Measurements from ENCODE around the gene CTSA. TPM values are rescaled to one million over a fixed set of nuclear protein-coding genes. Genes with fewer than 3 reads are reported as not detected.

Gene CTSA
- total RNA-seq, 1 experiment from 2014 or later = 39.5 TPM

GRCh38 chr20:45911486-45912343 lies 20.6 kb downstream of the CTSA start, which contains the start of gene PLTP:
Gene PLTP (minus strand): TSS chr20:45912155. CDS start chr20:45911452, 703 bp downstream.
- H3K27ac ChIP-seq (ENCODE audit: low read length) = no peak within 1 kb of the TSS
- peaks cover 38% of the 10 kb centered on the region for H3K4me1 ChIP-seq (ENCODE audit: low read length)
- H4K20me1 ChIP-seq (ENCODE audit: insufficient read depth, low read depth, low read length) = no peaks in the 10 kb centered on the region
- no peaks in the 10 kb centered on the region for H3K9me2 ChIP-seq (replicated peaks; ENCODE audit: insufficient read depth, low read length)
- H3K36me3 ChIP-seq (ENCODE audit: insufficient read depth, low read length) = no peaks in the 10 kb centered on the region
- peak; percentile 53 for DNase-seq
- H3K27me3 ChIP-seq (ENCODE audit: low read length) = no peaks in the 10 kb centered on the region
- H3K4me2 ChIP-seq (ENCODE audit: low read depth, low read length, poor library complexity, severe bottlenecking) = peak within 1 kb of the TSS; percentile 38
- no peaks in the 10 kb centered on the region for H3K79me2 ChIP-seq (ENCODE audit: low read length)
- peak within 1 kb of the TSS; percentile 35; the same call in 1 of the 2 replicates for H3K4me3 ChIP-seq (ENCODE audit: low read length)
- H3K9me3 ChIP-seq (ENCODE audit: low read length) = no peaks in the 10 kb centered on the region
- H2AFZ ChIP-seq (ENCODE audit: low read length) = peak within 1 kb of the TSS; percentile 94
- peak within 1 kb of the TSS; percentile 43 for H3K9ac ChIP-seq (ENCODE audit: low read length)

- H3K4me1 ChIP-seq (ENCODE audit: low read length) = peaks cover 38% of the 10 kb centered on the region
- H3K9me3 ChIP-seq (ENCODE audit: low read length) = no peaks in the 10 kb centered on the region
- H3K27ac ChIP-seq (ENCODE audit: low read length) = no peak overlapping the region
- no peaks in the 10 kb centered on the region for H3K27me3 ChIP-seq (ENCODE audit: low read length)
- no peaks in the 10 kb centered on the region for H4K20me1 ChIP-seq (ENCODE audit: insufficient read depth, low read depth, low read length)
- H3K4me3 ChIP-seq (ENCODE audit: low read length) = peak overlapping the region; percentile 30; the same call in 1 of the 2 replicates
- peak overlapping the region; percentile 94 for H2AFZ ChIP-seq (ENCODE audit: low read length)
- H3K36me3 ChIP-seq (ENCODE audit: insufficient read depth, low read length) = no peaks in the 10 kb centered on the region
- peak overlapping the region; percentile 32 for H3K9ac ChIP-seq (ENCODE audit: low read length)
- no peaks in the 10 kb centered on the region for H3K79me2 ChIP-seq (ENCODE audit: low read length)
- no peak for DNase-seq
- no peaks in the 10 kb centered on the region for H3K9me2 ChIP-seq (replicated peaks; ENCODE audit: insufficient read depth, low read length)
- H3K4me2 ChIP-seq (ENCODE audit: low read depth, low read length, poor library complexity, severe bottlenecking) = peak overlapping the region; percentile 38
These were observed 21.2 kb downstream of the CTSA start for GRCh38 chr20:45912344-45912682.

GRCh38 chr20:45913116-45913515 lies 22.0 kb downstream of the CTSA start:
- no peaks in the 10 kb centered on the region for H3K79me2 ChIP-seq (ENCODE audit: low read length)
- peaks cover 38% of the 10 kb centered on the region for H3K4me1 ChIP-seq (ENCODE audit: low read length)
- no peak overlapping the region for H2AFZ ChIP-seq (ENCODE audit: low read length)
- H4K20me1 ChIP-seq (ENCODE audit: insufficient read depth, low read depth, low read length) = no peaks in the 10 kb centered on the region
- H3K9me2 ChIP-seq (replicated peaks; ENCODE audit: insufficient read depth, low read length) = no peaks in the 10 kb centered on the region
- H3K9ac ChIP-seq (ENCODE audit: low read length) = no peak overlapping the region
- peak overlapping the region; percentile 38 for H3K4me2 ChIP-seq (ENCODE audit: low read depth, low read length, poor library complexity, severe bottlenecking)
- no peak overlapping the region for H3K27ac ChIP-seq (ENCODE audit: low read length)
- H3K27me3 ChIP-seq (ENCODE audit: low read length) = no peaks in the 10 kb centered on the region
- no peak overlapping the region for H3K4me3 ChIP-seq (ENCODE audit: low read length)
- no peaks in the 10 kb centered on the region for H3K9me3 ChIP-seq (ENCODE audit: low read length)
- no peaks in the 10 kb centered on the region for H3K36me3 ChIP-seq (ENCODE audit: insufficient read depth, low read length)
- DNase-seq = no peak

GRCh38 chr20:45917790-45918141 lies 26.6 kb downstream of the CTSA start:
- Histone ChIP-seq H2AFZ (ENCODE audit: low read length) (no peak overlapping the region), H3K4me1 (ENCODE audit: low read length) (peaks cover 9% of the 10 kb centered on the region), H3K27me3 (ENCODE audit: low read length) (no peaks in the 10 kb centered on the region), H3K9me3 (ENCODE audit: low read length) (no peaks in the 10 kb centered on the region), H3K4me2 (ENCODE audit: low read depth, low read length, poor library complexity, severe bottlenecking) (no peak overlapping the region), H3K79me2 (ENCODE audit: low read length) (no peaks in the 10 kb centered on the region), H3K27ac (ENCODE audit: low read length) (no peak overlapping the region), H3K9me2 (replicated peaks; ENCODE audit: insufficient read depth, low read length) (no peaks in the 10 kb centered on the region), H3K36me3 (ENCODE audit: insufficient read depth, low read length) (no peaks in the 10 kb centered on the region), H3K4me3 (ENCODE audit: low read length) (no peak overlapping the region), H3K9ac (ENCODE audit: low read length) (no peak overlapping the region), H4K20me1 (ENCODE audit: insufficient read depth, low read depth, low read length) (no peaks in the 10 kb centered on the region)
- no peak for DNase-seq

GRCh38 chr20:45918182-45918737 lies 27.1 kb downstream of the CTSA start:
- Histone ChIP-seq H3K27me3 (ENCODE audit: low read length) (no peaks in the 10 kb centered on the region), H3K4me3 (ENCODE audit: low read length) (no peak overlapping the region), H3K79me2 (ENCODE audit: low read length) (no peaks in the 10 kb centered on the region), H4K20me1 (ENCODE audit: insufficient read depth, low read depth, low read length) (no peaks in the 10 kb centered on the region), H3K9me2 (replicated peaks; ENCODE audit: insufficient read depth, low read length) (no peaks in the 10 kb centered on the region), H3K9me3 (ENCODE audit: low read length) (no peaks in the 10 kb centered on the region), H3K27ac (ENCODE audit: low read length) (no peak overlapping the region), H2AFZ (ENCODE audit: low read length) (no peak overlapping the region), H3K9ac (ENCODE audit: low read length) (no peak overlapping the region), H3K4me2 (ENCODE audit: low read depth, low read length, poor library complexity, severe bottlenecking) (no peak overlapping the region), H3K4me1 (ENCODE audit: low read length) (peaks cover 4% of the 10 kb centered on the region), H3K36me3 (ENCODE audit: insufficient read depth, low read length) (no peaks in the 10 kb centered on the region)
- DNase-seq = no peak

- DNase-seq = no peak
- Histone ChIP-seq H3K9ac (ENCODE audit: low read length) (no peak overlapping the region), H3K79me2 (ENCODE audit: low read length) (no peaks in the 10 kb centered on the region), H3K27me3 (ENCODE audit: low read length) (no peaks in the 10 kb centered on the region), H2AFZ (ENCODE audit: low read length) (no peak overlapping the region), H3K9me2 (replicated peaks; ENCODE audit: insufficient read depth, low read length) (no peaks in the 10 kb centered on the region), H3K9me3 (ENCODE audit: low read length) (no peaks in the 10 kb centered on the region), H3K4me1 (ENCODE audit: low read length) (peaks cover 4% of the 10 kb centered on the region; the same call in 1 of the 2 replicates), H3K4me3 (ENCODE audit: low read length) (no peak overlapping the region), H3K4me2 (ENCODE audit: low read depth, low read length, poor library complexity, severe bottlenecking) (no peak overlapping the region), H3K36me3 (ENCODE audit: insufficient read depth, low read length) (no peaks in the 10 kb centered on the region), H3K27ac (ENCODE audit: low read length) (no peak overlapping the region), H4K20me1 (ENCODE audit: insufficient read depth, low read depth, low read length) (no peaks in the 10 kb centered on the region)
These were observed 27.8 kb downstream of the CTSA start for GRCh38 chr20:45918779-45919537.

GRCh38 chr20:45919542-45920399 lies 28.6 kb downstream of the CTSA start:
- no peak for DNase-seq
- Histone ChIP-seq H3K9ac (ENCODE audit: low read length) (no peak overlapping the region), H3K27ac (ENCODE audit: low read length) (no peak overlapping the region)

More at GRCh38 chr20:45919542-45920399, 28.6 kb downstream of the CTSA start:
- H3K4me1 ChIP-seq (ENCODE audit: low read length) = no peaks in the 10 kb centered on the region
- H3K9me2 ChIP-seq (replicated peaks; ENCODE audit: insufficient read depth, low read length) = no peaks in the 10 kb centered on the region
- H3K27me3 ChIP-seq (ENCODE audit: low read length) = no peaks in the 10 kb centered on the region
- H2AFZ ChIP-seq (ENCODE audit: low read length) = no peak overlapping the region
- no peaks in the 10 kb centered on the region for H3K9me3 ChIP-seq (ENCODE audit: low read length)
- no peaks in the 10 kb centered on the region for H3K79me2 ChIP-seq (ENCODE audit: low read length)
- H3K4me2 ChIP-seq (ENCODE audit: low read depth, low read length, poor library complexity, severe bottlenecking) = no peak overlapping the region
- no peaks in the 10 kb centered on the region for H4K20me1 ChIP-seq (ENCODE audit: insufficient read depth, low read depth, low read length)
- no peaks in the 10 kb centered on the region for H3K36me3 ChIP-seq (ENCODE audit: insufficient read depth, low read length)
- H3K4me3 ChIP-seq (ENCODE audit: low read length) = no peak overlapping the region

Data from Karpas-422 (cell line).